ENCODE results near the gene URB1. TPM values are rescaled to one million over a fixed set of nuclear protein-coding genes. Genes with fewer than 3 reads are reported as not detected.
"Not testable (repeated sequence)": the region's sequence is repeated elsewhere in the genome, so short reads cannot be mapped to it uniquely, and the experiment has no call there.

URB1 gene
- polyA plus RNA-seq (2013), result 8.3 TPM

DNA sequence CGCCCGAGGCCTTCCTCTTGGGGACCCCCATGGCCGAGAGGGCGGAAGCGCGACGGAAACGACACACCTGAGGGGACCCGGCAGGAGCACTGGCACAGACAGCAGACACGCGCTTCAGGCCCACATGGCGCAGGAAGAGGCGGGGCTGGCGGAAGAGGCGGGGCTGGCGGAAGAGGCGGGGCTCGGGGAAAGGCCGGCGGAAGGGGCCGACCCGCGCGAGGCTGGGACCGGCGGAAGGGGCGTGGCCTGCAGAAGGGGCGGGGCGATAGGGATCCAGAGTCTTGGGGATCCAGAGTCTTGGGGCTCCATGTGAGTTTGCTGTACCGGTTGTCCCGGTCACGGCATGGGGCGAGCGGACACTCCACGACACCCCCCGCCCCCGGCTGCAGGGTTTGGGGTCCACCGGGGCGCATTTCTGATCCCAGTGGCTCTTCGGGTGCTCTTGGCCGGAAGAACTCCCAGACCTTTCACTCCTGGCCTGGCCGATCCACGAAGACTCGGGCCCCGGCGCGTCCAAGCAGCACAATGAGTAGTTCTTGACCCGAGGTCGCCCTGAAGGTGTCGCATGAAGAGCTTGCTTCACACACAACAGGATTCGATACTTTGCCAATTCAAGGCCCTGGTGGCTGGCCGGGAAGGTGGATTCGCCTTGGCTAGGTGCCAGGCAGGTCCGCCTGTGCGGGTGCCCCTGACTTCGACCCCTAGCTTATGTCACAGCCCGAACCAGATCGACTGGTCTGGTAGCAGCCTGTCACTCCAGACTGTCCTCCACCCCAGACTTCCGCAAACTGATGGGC, at the start of gene URB1:
TSS of gene URB1 (minus strand) at position 133 of the 797 bp plus-strand sequence. CDS start at position 31, 102 bp downstream.
- no peaks in the 10 kb centered on the region for H3K27me3 ChIP-seq (replicated peaks in 2 of 5; ENCODE audit: control insufficient read depth in 4 of 5, insufficient read depth in 5 of 5, low read length in 4 of 5)
- 14% methylated on average over 51 of the region's 59 CpGs for WGBS (ENCODE audit: insufficient coverage)
- H3K4me1 ChIP-seq (ENCODE audit: control extremely low read depth in 1 of 4, control insufficient read depth in 4 of 4, insufficient read depth in 4 of 4, low read length in 3 of 4), result peaks cover 7 to 27% (median 19%) of the 10 kb centered on the region in 4 experiments
- DNase-seq, result peak; percentile 85 to 90 (median 89)
- H3K36me3 ChIP-seq (ENCODE audit: control insufficient read depth in 4 of 4, insufficient read depth in 4 of 4, low read length in 3 of 4), result peaks cover 0 to 15% (median 3%) of the 10 kb centered on the region in 4 experiments
- peak within 1 kb of the TSS; percentile 43 to 91 for H3K27ac ChIP-seq (ENCODE audit: insufficient read depth in 1 of 2, low read depth in 1 of 2, low read length in 2 of 2, poor library complexity in 1 of 2, severe bottlenecking in 2 of 2)
- peaks cover 0 to 3% (median 0%) of the 10 kb centered on the region in 5 experiments for H3K9me3 ChIP-seq (ENCODE audit: control extremely low read depth in 1 of 5, control insufficient read depth in 4 of 5, insufficient read depth in 2 of 5, low read depth in 1 of 5, low read length in 4 of 5)
- peak within 1 kb of the TSS; percentile 79 to 95 (median 93) for H3K4me3 ChIP-seq (ENCODE audit: control insufficient read depth in 1 of 7, extremely low read depth in 1 of 7, insufficient read depth in 4 of 7, low read depth in 2 of 7, low read length in 6 of 7)
- CTCF ChIA-PET, result interaction anchor here (1.1 to 1.4 kb wide), 2 partner anchors 8 to 21 kb away, joined by 3 read pairs; no protein-coding TSS in a partner anchor
- POLR2A ChIA-PET, result interaction anchor here (0.6 to 1.1 kb wide), 2 partner anchors 8 to 9 kb away, joined by 3 read pairs; no protein-coding TSS in a partner anchor

DNA sequence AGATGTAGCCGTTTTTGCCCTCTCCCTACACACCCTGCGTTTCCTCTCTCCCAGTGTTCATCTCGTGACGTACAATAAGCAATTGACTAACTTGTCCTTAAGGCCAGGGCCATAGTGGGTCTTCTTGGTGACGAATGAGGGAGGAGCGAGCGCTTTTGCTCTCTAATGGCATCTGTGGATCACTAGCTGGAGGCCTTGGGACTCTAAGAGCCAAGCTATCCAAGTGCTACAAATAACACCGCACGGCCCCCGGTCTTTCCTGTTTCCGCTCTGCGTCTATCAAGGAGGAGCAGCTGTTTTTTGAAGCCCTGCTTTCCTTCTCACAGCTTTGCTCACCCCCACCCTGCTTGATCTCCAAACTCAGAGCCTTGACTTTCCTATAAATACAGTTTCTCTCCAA, 44.9 kb upstream of the URB1 start:
- Histone ChIP-seq H3K27me3 (replicated peaks in 2 of 5; ENCODE audit: control insufficient read depth in 4 of 5, insufficient read depth in 5 of 5, low read length in 4 of 5) (no peaks in the 10 kb centered on the region), H3K9me3 (ENCODE audit: control extremely low read depth in 1 of 5, control insufficient read depth in 4 of 5, insufficient read depth in 2 of 5, low read depth in 1 of 5, low read length in 4 of 5) (no peaks in the 10 kb centered on the region), H3K4me1 (ENCODE audit: control extremely low read depth in 1 of 4, control insufficient read depth in 4 of 4, insufficient read depth in 4 of 4, low read length in 3 of 4) (peaks cover 0 to 18% (median 13%) of the 10 kb centered on the region in 4 experiments), H3K4me3 (ENCODE audit: control insufficient read depth in 1 of 7, extremely low read depth in 1 of 7, insufficient read depth in 4 of 7, low read depth in 2 of 7, low read length in 6 of 7) (peak overlapping the region in 4 of 7 experiments; percentile 4 to 66 (median 37)), H3K27ac (ENCODE audit: insufficient read depth in 1 of 2, low read depth in 1 of 2, low read length in 2 of 2, poor library complexity in 1 of 2, severe bottlenecking in 2 of 2) (no peak overlapping the region), H3K36me3 (ENCODE audit: control insufficient read depth in 4 of 4, insufficient read depth in 4 of 4, low read length in 3 of 4) (no peaks in the 10 kb centered on the region)
- ChIA-PET CTCF (interaction anchor here (1.1 kb wide), 1 partner anchor 34 kb away, joined by 3 read pairs; no protein-coding TSS in a partner anchor), POLR2A (no interaction called here)
- DNase-seq, result peak; percentile 70 to 96 (median 90)
- WGBS (ENCODE audit: insufficient coverage), result 6% methylated on average over 12 of the region's 12 CpGs

- CTCF ChIA-PET; H3K27me3 ChIP-seq (replicated peaks in 2 of 5; ENCODE audit: control insufficient read depth in 4 of 5, insufficient read depth in 5 of 5, low read length in 4 of 5); H3K36me3 ChIP-seq (ENCODE audit: control insufficient read depth in 4 of 4, insufficient read depth in 4 of 4, low read length in 3 of 4); H3K27ac ChIP-seq (ENCODE audit: insufficient read depth in 1 of 2, low read depth in 1 of 2, low read length in 2 of 2, poor library complexity in 1 of 2, severe bottlenecking in 2 of 2); H3K9me3 ChIP-seq (ENCODE audit: control extremely low read depth in 1 of 5, control insufficient read depth in 4 of 5, insufficient read depth in 2 of 5, low read depth in 1 of 5, low read length in 4 of 5); POLR2A ChIA-PET; DNase-seq; H3K4me3 ChIP-seq (ENCODE audit: control insufficient read depth in 1 of 7, extremely low read depth in 1 of 7, insufficient read depth in 4 of 7, low read depth in 2 of 7, low read length in 6 of 7): not testable (repeated sequence)
- 91% methylated on average over 13 of the region's 15 CpGs for WGBS (ENCODE audit: insufficient coverage)
- peaks cover 0 to 16% (median 11%) of the 10 kb centered on the region in 4 experiments for H3K4me1 ChIP-seq (ENCODE audit: control extremely low read depth in 1 of 4, control insufficient read depth in 4 of 4, insufficient read depth in 4 of 4, low read length in 3 of 4)
These were observed 40.3 kb upstream of the URB1 start for GRCh38 chr21:32432982-32433660.

- no peaks in the 10 kb centered on the region for H3K4me1 ChIP-seq (ENCODE audit: control extremely low read depth in 1 of 4, control insufficient read depth in 4 of 4, insufficient read depth in 4 of 4, low read length in 3 of 4)
- H3K4me3 ChIP-seq (ENCODE audit: control insufficient read depth in 1 of 7, extremely low read depth in 1 of 7, insufficient read depth in 4 of 7, low read depth in 2 of 7, low read length in 6 of 7), result no peak overlapping the region
- DNase-seq, result peak in 2 of 3 donors; percentile 16 to 40
- ChIA-PET CTCF (interaction anchor here (1.4 kb wide), 1 partner anchor 141 kb away, joined by 4 read pairs; no protein-coding TSS in a partner anchor), POLR2A (no interaction called here)
- WGBS (ENCODE audit: insufficient coverage), result 85% methylated on average over 8 of the region's 10 CpGs
- no peaks in the 10 kb centered on the region for H3K27me3 ChIP-seq (replicated peaks in 2 of 5; ENCODE audit: control insufficient read depth in 4 of 5, insufficient read depth in 5 of 5, low read length in 4 of 5)
- H3K9me3 ChIP-seq (ENCODE audit: control extremely low read depth in 1 of 5, control insufficient read depth in 4 of 5, insufficient read depth in 2 of 5, low read depth in 1 of 5, low read length in 4 of 5), result no peaks in the 10 kb centered on the region
- H3K27ac ChIP-seq (ENCODE audit: insufficient read depth in 1 of 2, low read depth in 1 of 2, low read length in 2 of 2, poor library complexity in 1 of 2, severe bottlenecking in 2 of 2), result no peak overlapping the region
- no peaks in the 10 kb centered on the region for H3K36me3 ChIP-seq (ENCODE audit: control insufficient read depth in 4 of 4, insufficient read depth in 4 of 4, low read length in 3 of 4)
These were observed 35.3 kb upstream of the URB1 start for GRCh38 chr21:32427958-32428623.

GRCh38 chr21:32426592-32427051, 33.8 kb upstream of the URB1 start:
- POLR2A ChIA-PET, result no interaction called here
- H3K9me3 ChIP-seq (ENCODE audit: control extremely low read depth in 1 of 5, control insufficient read depth in 4 of 5, insufficient read depth in 2 of 5, low read depth in 1 of 5, low read length in 4 of 5), result no peaks in the 10 kb centered on the region
- no peak overlapping the region for H3K4me3 ChIP-seq (ENCODE audit: control insufficient read depth in 1 of 7, extremely low read depth in 1 of 7, insufficient read depth in 4 of 7, low read depth in 2 of 7, low read length in 6 of 7)
- H3K27me3 ChIP-seq (replicated peaks in 2 of 5; ENCODE audit: control insufficient read depth in 4 of 5, insufficient read depth in 5 of 5, low read length in 4 of 5), result no peaks in the 10 kb centered on the region
- CTCF ChIA-PET, result interaction anchor here (1.2 kb wide), 1 partner anchor 174 kb away, joined by 4 read pairs; no protein-coding TSS in a partner anchor
- H3K36me3 ChIP-seq (ENCODE audit: control insufficient read depth in 4 of 4, insufficient read depth in 4 of 4, low read length in 3 of 4), result no peaks in the 10 kb centered on the region
- WGBS (ENCODE audit: insufficient coverage), result 100% methylated on average over 2 of the region's 6 CpGs
- H3K27ac ChIP-seq (ENCODE audit: insufficient read depth in 1 of 2, low read depth in 1 of 2, low read length in 2 of 2, poor library complexity in 1 of 2, severe bottlenecking in 2 of 2), result no peak overlapping the region
- no peaks in the 10 kb centered on the region for H3K4me1 ChIP-seq (ENCODE audit: control extremely low read depth in 1 of 4, control insufficient read depth in 4 of 4, insufficient read depth in 4 of 4, low read length in 3 of 4)
- DNase-seq, result no peak

- Histone ChIP-seq H3K27ac (ENCODE audit: insufficient read depth in 1 of 2, low read depth in 1 of 2, low read length in 2 of 2, poor library complexity in 1 of 2, severe bottlenecking in 2 of 2) (no peak overlapping the region), H3K9me3 (ENCODE audit: control extremely low read depth in 1 of 5, control insufficient read depth in 4 of 5, insufficient read depth in 2 of 5, low read depth in 1 of 5, low read length in 4 of 5) (no peaks in the 10 kb centered on the region), H3K4me3 (ENCODE audit: control insufficient read depth in 1 of 7, extremely low read depth in 1 of 7, insufficient read depth in 4 of 7, low read depth in 2 of 7, low read length in 6 of 7) (no peak overlapping the region), H3K4me1 (ENCODE audit: control extremely low read depth in 1 of 4, control insufficient read depth in 4 of 4, insufficient read depth in 4 of 4, low read length in 3 of 4) (no peaks in the 10 kb centered on the region), H3K27me3 (replicated peaks in 2 of 5; ENCODE audit: control insufficient read depth in 4 of 5, insufficient read depth in 5 of 5, low read length in 4 of 5) (no peaks in the 10 kb centered on the region), H3K36me3 (ENCODE audit: control insufficient read depth in 4 of 4, insufficient read depth in 4 of 4, low read length in 3 of 4) (no peaks in the 10 kb centered on the region)
- ChIA-PET POLR2A (no interaction called here), CTCF (interaction anchor here (1.2 kb wide), 1 partner anchor 175 kb away, joined by 4 read pairs; no protein-coding TSS in a partner anchor)
- 100% methylated on average over 1 of the region's 5 CpGs for WGBS (ENCODE audit: insufficient coverage)
- DNase-seq, result no peak
These were observed 33.3 kb upstream of the URB1 start for GRCh38 chr21:32426066-32426465.
